K562 (cell line): ENCODE data around the gene IRAK2. TPM values are rescaled to one million over a fixed set of nuclear protein-coding genes. Genes with fewer than 3 reads are reported as not detected.

Experiments used
- ATAC-seq: fragments of 200-7000 bp; cut with Tn5 transposase; 3 replicates; pipeline ENCODE4 v1.9.1; 2020; ENCODE audit warnings: moderate library complexity
- BruUV-seq: library from RNA; stranded (reverse); fragments of 400-500 nt; replicated peaks from 2 replicates; lab custom pipeline; 2021; lab: Mats Ljungman, UMichigan
- CTCF ChIA-PET: fragments of 300-600 bp; formaldehyde crosslinking; extraction: SDS; loops from one replicate; lab custom pipeline; 2021; ENCODE audit warnings: low intra/inter-chr PET ratio; lab: Yijun Ruan, JAX
- POLR2A ChIA-PET: fragments of 300-600, 350-650 bp; sonication (Branson Sonifier 250); formaldehyde crosslinking; extraction: SDS; loops from one replicate; lab custom pipeline; 2021; ENCODE audit warnings: antibody characterized with exemption, inconsistent platforms; lab: Yijun Ruan, JAX
- DNase-seq, 4 experiments: peaks; one replicate each; pipeline versions ENCODE4 v3.0.0 to v3.0.0-alpha.2; 2011 to 2018; ENCODE audit warnings: low spot score in 3 of 4, mixed read lengths in 3 of 4; ENCODE audit errors: extremely low read depth in 1 of 4
- FAIRE-seq: peaks from 2 replicates; lab custom pipeline; 2011; peaks lifted over from hg19 to GRCh38; lab: Jason Lieb, UNC
- H2AFZ ChIP-seq: 2 replicates; pipeline ENCODE4 v1.6.0; 2011; ENCODE audit warnings: low read depth, low read length, control low read depth, inconsistent platforms
- H3K27ac ChIP-seq: fragments of 200-600 bp; 3 replicates; pipeline ENCODE4 v1.8.0; 2011; ENCODE audit warnings: low read depth, mild to moderate bottlenecking, control low read depth, inconsistent platforms, low read length, moderate library complexity, mixed read lengths; ENCODE audit errors: extremely low read depth
- H3K27me3 ChIP-seq, 2 experiments: fragments of 300-600 bp in 1 of 2; 2 replicates in 1 of 2; 3 replicates in 1 of 2; pipeline versions ENCODE4 v1.6.0 to v1.8.0; 2011; ENCODE audit warnings: inconsistent platforms in 2 of 2, low read length in 2 of 2, mild to moderate bottlenecking in 1 of 2, mixed read lengths in 1 of 2, moderate library complexity in 1 of 2; ENCODE audit not compliant: control insufficient read depth in 2 of 2, insufficient read depth in 2 of 2
- H3K36me3 ChIP-seq: fragments of 300-600 bp; 3 replicates; pipeline ENCODE4 v1.8.0; 2011; ENCODE audit warnings: mild to moderate bottlenecking, low read length, inconsistent platforms; ENCODE audit not compliant: control insufficient read depth, insufficient read depth
- H3K4me1 ChIP-seq, 2 experiments: fragments of 200-600 bp in 1 of 2; replicated peaks in 1 of 2; 2 replicates in 1 of 2; 3 replicates in 1 of 2; pipeline versions ENCODE4 v1.5.1 to v1.8.0; 2011; ENCODE audit warnings: inconsistent platforms in 2 of 2, low read length in 2 of 2, mild to moderate bottlenecking in 1 of 2, mixed read lengths in 1 of 2, moderate library complexity in 1 of 2; ENCODE audit not compliant: control insufficient read depth in 2 of 2, insufficient read depth in 2 of 2
- H3K4me2 ChIP-seq: 2 replicates; pipeline ENCODE4 v1.6.1; 2011; ENCODE audit warnings: low read length, control low read depth, inconsistent platforms, mixed read lengths; ENCODE audit not compliant: insufficient read depth
- H3K4me3 ChIP-seq: fragments of 200-600 bp; sonication (generic), shearing (Covaris generic); 2 replicates; pipeline ENCODE4 v1.5.1; 2016; ENCODE audit warnings: control low read depth, inconsistent platforms
- H3K79me2 ChIP-seq: fragments of 200-600 bp; 3 replicates; pipeline ENCODE4 v1.8.0; 2011; ENCODE audit warnings: low read length, inconsistent platforms; ENCODE audit not compliant: control insufficient read depth, insufficient read depth
- H3K9ac ChIP-seq, 2 experiments: 2 replicates each; pipeline versions ENCODE4 v1.6.0 to v1.6.1; 2011; ENCODE audit warnings: low read depth in 2 of 2, low read length in 2 of 2, control low read depth in 1 of 2, inconsistent platforms in 1 of 2, mild to moderate bottlenecking in 1 of 2, mixed read lengths in 1 of 2; ENCODE audit not compliant: insufficient read depth in 1 of 2
- H3K9me1 ChIP-seq: one replicate; pipeline ENCODE4 v1.6.0; 2011; ENCODE audit warnings: inconsistent platforms, mild to moderate bottlenecking, low read length, moderate library complexity; ENCODE audit not compliant: control insufficient read depth, insufficient read depth
- H3K9me3 ChIP-seq: replicated peaks from 2 replicates; pipeline ENCODE4 v1.5.1; 2011; ENCODE audit warnings: low read depth, low read length, inconsistent platforms; ENCODE audit not compliant: control insufficient read depth, insufficient read depth
- H4K20me1 ChIP-seq: replicated peaks from 2 replicates; pipeline ENCODE4 v1.6.1; 2011; ENCODE audit warnings: low read length, inconsistent platforms, mixed read lengths; ENCODE audit not compliant: control insufficient read depth, insufficient read depth
- FOXA1 ChIP-seq: fragments of 450-650 bp; IDR thresholded peaks from 2 replicates; pipeline ENCODE4 v1.6.1; 2016; ENCODE audit warnings: mild to moderate bottlenecking, borderline replicate concordance
- KDM1A ChIP-seq, 2 experiments: fragments of 450-650 bp; IDR thresholded peaks; 2 replicates each; pipeline ENCODE4 v1.6.1; 2016; ENCODE audit warnings: mild to moderate bottlenecking in 2 of 2
- MBD1 ChIP-seq: fragments of 250-450 bp; sonication (Bioruptor Pico); IDR thresholded peaks from 2 replicates; pipeline ENCODE4 v1.8.0; 2022; ENCODE audit warnings: inconsistent platforms
- MEIS2 ChIP-seq: fragments of 450-650 bp; IDR thresholded peaks from 2 replicates; pipeline ENCODE4 v1.6.1; 2014; ENCODE audit warnings: mild to moderate bottlenecking; ENCODE audit not compliant: partially characterized antibody
- PHF21A ChIP-seq: fragments of 450-650 bp; IDR thresholded peaks from 2 replicates; pipeline ENCODE4 v1.6.1; 2017; ENCODE audit warnings: low read depth, borderline replicate concordance
- PML ChIP-seq: IDR thresholded peaks from 2 replicates; pipeline ENCODE4 v1.6.1; 2012; ENCODE audit warnings: low read length, inconsistent platforms
- POLR2A ChIP-seq: fragments of 450-650 bp; conservative IDR thresholded peaks from 2 replicates; pipeline ENCODE4 v1.6.1; 2016
- RCOR1 ChIP-seq, 2 experiments: IDR thresholded peaks; 2 replicates each; pipeline ENCODE4 v1.6.1; 2012; ENCODE audit warnings: low read depth in 2 of 2, low read length in 2 of 2, borderline replicate concordance in 1 of 2, improper control_type of control experiment in 1 of 2
- STAT5A ChIP-seq: IDR thresholded peaks from 2 replicates; pipeline ENCODE4 v1.6.1; 2012; ENCODE audit warnings: low read length, inconsistent platforms, borderline replicate concordance
- TBP ChIP-seq: optimal IDR thresholded peaks from 2 replicates; pipeline ENCODE3; 2011; ENCODE audit warnings: low read depth, low read length, improper control_type of control experiment
- TCF7L2 ChIP-seq: fragments of 150-350 bp; IDR thresholded peaks from 2 replicates; pipeline ENCODE4 v1.6.1; 2016; ENCODE audit warnings: low read depth, mild to moderate bottlenecking, low read length, moderate library complexity
- XRCC5 ChIP-seq: fragments of 200-400 bp; formaldehyde crosslinking; IDR thresholded peaks from 2 replicates; pipeline ENCODE4 v1.6.1; 2017; ENCODE audit warnings: low read depth, mild to moderate bottlenecking, low read length
- YY1 ChIP-seq, 3 experiments: IDR thresholded peaks; 2 replicates each; pipeline ENCODE4 v1.6.1; 2011; ENCODE audit warnings: low read length in 2 of 3, mild to moderate bottlenecking in 2 of 3, moderate library complexity in 2 of 3, borderline replicate concordance in 1 of 3, control low read depth in 1 of 3, low read depth in 1 of 3; ENCODE audit not compliant: insufficient read depth in 3 of 3, insufficient replicate concordance in 2 of 3, control insufficient read depth in 1 of 3, insufficient read length in 1 of 3; ENCODE audit errors: extremely low read depth in 1 of 3
- ZBTB26 ChIP-seq: fragments of 450-650 bp; formaldehyde crosslinking; IDR thresholded peaks from 2 replicates; pipeline ENCODE4 v1.4.0; 2022; ENCODE audit warnings: missing genetic modification characterization
- ZNF165 ChIP-seq: fragments of 250-450 bp; sonication (Bioruptor Pico); IDR thresholded peaks from 2 replicates; pipeline ENCODE4 v1.4.0; 2020; ENCODE audit warnings: borderline replicate concordance
- ZNF263 ChIP-seq: sonication (generic); formaldehyde crosslinking; IDR thresholded peaks from 2 replicates; pipeline ENCODE4 v1.8.0; 2022; ENCODE audit warnings: mild to moderate bottlenecking, missing genetic modification reagents, borderline replicate concordance
- ZNF282 ChIP-seq: sonication (generic); formaldehyde crosslinking; IDR thresholded peaks from 2 replicates; pipeline ENCODE4 v1.8.1; 2023; ENCODE audit warnings: missing genetic modification reagents
- WGBS: fragments of 100-300 bp; shearing (Covaris generic); methylation state at CpG from one replicate; pipeline ENCODE4 v1.1.6; 2016; ENCODE audit warnings: low coverage, mixed read lengths; ENCODE audit not compliant: insufficient coverage; ENCODE audit errors: missing lambda C conversion rate; 5-methylcytosine and 5-hydroxymethylcytosine counted together
- in situ Hi-C: fragments of 300-500 bp; cut with MboI; formaldehyde crosslinking; loops from 4 replicates; pipeline ENCODE4 v1.15.0; 2018; ENCODE audit warnings: inconsistent platforms, mixed read lengths
- intact Hi-C: fragments of 100-400 bp; cut with micrococcal nuclease; formaldehyde crosslinking; loops from 2 replicates; pipeline ENCODE4 v1.14.2; 2022
- polyA plus RNA-seq, 8 experiments: library from polyadenylated mRNA; depleted of rRNA in 4 of 8; stranded (reverse) in 5 of 8; unstranded in 3 of 8; fragments of >200 nt; fragmentation: Nextera tagmentation in 2 of 8; fragmentation: Illumina TruSeq in 1 of 8; extraction: Ambion mirVana in 2 of 8; extraction: Trizol in 1 of 8; gene quantifications; 2 replicates each; pipeline versions ENCODE4 v1.2.1 to v1.2.3, GENCODE V29; 2011 to 2014; ENCODE audit warnings: inconsistent platforms in 1 of 8, missing spikeins in 1 of 8
- total RNA-seq, 7 experiments: library from RNA; depleted of rRNA in 6 of 7; stranded (reverse); fragments of >200 nt in 6 of 7; fragmentation: Illumina TruSeq in 2 of 7; extraction: Trizol in 2 of 7; gene quantifications; 2 replicates each; pipeline versions ENCODE4 v1.2.1 to v1.2.3, GENCODE V29; 2011 to 2021; ENCODE audit warnings: low replicate concordance in 1 of 7

The IRAK2 gene
- total and polyA plus RNA-seq, 9 of the 15 experiments (the other 6 are each of a cell fraction or from before 2014, with no cell fraction given) = 0.42 to 4.4 (median 2.7) TPM

GRCh38 chr3:10215578-10216368 lies 51.1 kb downstream of the IRAK2 start:
- H3K4me2 ChIP-seq = no peak overlapping the region

More at GRCh38 chr3:10215578-10216368, 51.1 kb downstream of the IRAK2 start:
- H4K20me1 ChIP-seq = no peaks in the 10 kb centered on the region
- peak; percentile 63 for ATAC-seq
- no peak overlapping the region for H3K9ac ChIP-seq
- H3K4me3 ChIP-seq = no peak overlapping the region
- intact Hi-C loops (no loop called here), in situ Hi-C loops (no loop called here)
- H3K79me2 ChIP-seq = no peaks in the 10 kb centered on the region
- ChIA-PET POLR2A (interaction anchor here (1.4 kb wide), 1 partner anchor 12 kb away, joined by 5 read pairs; no protein-coding TSS in a partner anchor), CTCF (interaction anchor here (1.0 kb wide), 1 partner anchor 9 kb away, joined by 3 read pairs; no protein-coding TSS in a partner anchor)
- H3K27me3 ChIP-seq = no peaks in the 10 kb centered on the region
- TF ChIP-seq KDM1A (IDR thresholded peaks at IDR 0.05) = peak; percentile 64 to 68; a peak in 3 of 4 replicates
- no peak for TF ChIP-seq FOXA1
- TF ChIP-seq YY1 (IDR thresholded peaks at IDR 0.05; ENCODE audit: borderline replicate concordance in 1 of 3, control insufficient read depth in 1 of 3, extremely low read depth in 1 of 3, insufficient read depth in 3 of 3, insufficient read length in 1 of 3, insufficient replicate concordance in 2 of 3, low read depth in 1 of 3, low read length in 2 of 3) = peak in 1 of 3 experiments; percentile 42
- TF ChIP-seq XRCC5 = no peak
- TF ChIP-seq POLR2A = peak; percentile 61; the same call in 1 of the 2 replicates
- no peak for TF ChIP-seq TCF7L2
- TF ChIP-seq MBD1 (CRISPR knock-in tag) = peak; percentile 54; the same call in 1 of the 2 replicates
- no peak for TF ChIP-seq ZNF165 (CRISPR knock-in tag)
- peak in 1 of 2 experiments; percentile 46; a peak in 1 of 4 replicates for TF ChIP-seq RCOR1 (IDR thresholded peaks at IDR 0.05; ENCODE audit: borderline replicate concordance in 1 of 2, low read depth in 2 of 2, low read length in 2 of 2)
- 0 out of 2 replicates have a peak, but pooled peaks have one; percentile 20 for TF ChIP-seq ZNF263
- peak; percentile 8 for TF ChIP-seq MEIS2
- TF ChIP-seq ZBTB26 (CRISPR knock-in tag) = 0 out of 2 replicates have a peak, but pooled peaks have one; percentile 25
- TF ChIP-seq ZNF282 (CRISPR knock-in tag) = no peak
- 0 out of 2 replicates have a peak, but pooled peaks have one; percentile 13 for TF ChIP-seq STAT5A
- TF ChIP-seq PHF21A = 0 out of 2 replicates have a peak, but pooled peaks have one; percentile 31
- peak; percentile 68 for TF ChIP-seq TBP
- peak; percentile 57; the same call in 1 of the 2 replicates for TF ChIP-seq PML
- peaks cover 0 to 7% of the 10 kb centered on the region in 2 experiments; a peak in 3 of 5 replicates for H3K4me1 ChIP-seq
- DNase-seq = peak in 1 of 4 experiments; percentile 34
- no peak overlapping the region for H3K27ac ChIP-seq
- BruUV-seq = no TSS peak
- H3K9me1 ChIP-seq = no peaks in the 10 kb centered on the region
- H3K9me3 ChIP-seq = peaks cover 5% of the 10 kb centered on the region; the same call in 1 of the 2 replicates
- WGBS = 29% methylated on average over 6 of the region's 6 CpGs
- FAIRE-seq = no peak
- no peaks in the 10 kb centered on the region; the same call in 2 of the 3 replicates for H3K36me3 ChIP-seq
- peak overlapping the region; percentile 78 for H2AFZ ChIP-seq
